K562 (cell line): ENCODE data around the gene IKZF3.

Experiments used
- CC2D1A ChIP-seq: fragments of 450-650 bp; IDR thresholded peaks from 2 replicates; pipeline ENCODE4 v1.6.1; 2017; ENCODE audit warnings: mild to moderate bottlenecking
- EZH2 ChIP-seq: IDR thresholded peaks from 2 replicates; pipeline ENCODE4 v1.6.1; 2012; ENCODE audit warnings: low read depth, mild to moderate bottlenecking, inconsistent platforms, low read length, borderline replicate concordance
- HDAC6 ChIP-seq: IDR thresholded peaks from 2 replicates; pipeline ENCODE4 v1.6.1; 2012; ENCODE audit warnings: low read depth, mild to moderate bottlenecking, control low read depth, inconsistent platforms, low read length, moderate library complexity
- RAD21 ChIP-seq, 2 experiments: fragments of 250-450 bp in 1 of 2; fragments of 450-650 bp in 1 of 2; sonication (Bioruptor Pico) in 1 of 2; formaldehyde crosslinking in 1 of 2; IDR thresholded peaks in 1 of 2; conservative IDR thresholded peaks in 1 of 2; 2 replicates each; pipeline versions ENCODE4 v1.4.0 to v1.8.0; 2020 to 2022; ENCODE audit warnings: mild to moderate bottlenecking in 2 of 2, moderate library complexity in 1 of 2
- TBP ChIP-seq: optimal IDR thresholded peaks from 2 replicates; pipeline ENCODE3; 2011; ENCODE audit warnings: low read depth, low read length, improper control_type of control experiment
- U2AF1 ChIP-seq: fragments of 200-400 bp; formaldehyde crosslinking; optimal IDR thresholded peaks from 2 replicates; pipeline ENCODE3; 2017; ENCODE audit warnings: mild to moderate bottlenecking, low read depth, low read length, moderate library complexity
- ZNF212 ChIP-seq: fragments of 450-650 bp; formaldehyde crosslinking; IDR thresholded peaks from 2 replicates; pipeline ENCODE4 v1.4.0; 2020; ENCODE audit warnings: mild to moderate bottlenecking
- ZNF589 ChIP-seq: fragments of 200-800 bp; sonication (Bioruptor generic); IDR thresholded peaks from 2 replicates; pipeline ENCODE4 v1.6.1; 2016; ENCODE audit warnings: low read depth, missing genetic modification characterization, missing compliant biosample characterization

- TF ChIP-seq HDAC6 (no peak), U2AF1 (no peak), TBP (no peak), CC2D1A (no peak), RAD21 (CRISPR knock-in tag; conservative IDR thresholded peaks at IDR 0.05 in 1 of 2, IDR thresholded peaks at IDR 0.05 in 1 of 2) (no peak), ZNF212 (CRISPR knock-in tag) (no peak), ZNF589 (no peak), EZH2 (no peak)
Measured at GRCh38 chr17:39781861-39782213, 82.3 kb downstream of the IKZF3 start.
